Globus pallidus (tissue), 1 donor: ENCODE results near the gene ZFYVE9.

Experiments
- DNase-seq: peaks from one replicate; pipeline ENCODE4 v3.0.0-alpha.2; 2015; ENCODE audit warnings: low spot score

ZFYVE9 gene

DNA sequence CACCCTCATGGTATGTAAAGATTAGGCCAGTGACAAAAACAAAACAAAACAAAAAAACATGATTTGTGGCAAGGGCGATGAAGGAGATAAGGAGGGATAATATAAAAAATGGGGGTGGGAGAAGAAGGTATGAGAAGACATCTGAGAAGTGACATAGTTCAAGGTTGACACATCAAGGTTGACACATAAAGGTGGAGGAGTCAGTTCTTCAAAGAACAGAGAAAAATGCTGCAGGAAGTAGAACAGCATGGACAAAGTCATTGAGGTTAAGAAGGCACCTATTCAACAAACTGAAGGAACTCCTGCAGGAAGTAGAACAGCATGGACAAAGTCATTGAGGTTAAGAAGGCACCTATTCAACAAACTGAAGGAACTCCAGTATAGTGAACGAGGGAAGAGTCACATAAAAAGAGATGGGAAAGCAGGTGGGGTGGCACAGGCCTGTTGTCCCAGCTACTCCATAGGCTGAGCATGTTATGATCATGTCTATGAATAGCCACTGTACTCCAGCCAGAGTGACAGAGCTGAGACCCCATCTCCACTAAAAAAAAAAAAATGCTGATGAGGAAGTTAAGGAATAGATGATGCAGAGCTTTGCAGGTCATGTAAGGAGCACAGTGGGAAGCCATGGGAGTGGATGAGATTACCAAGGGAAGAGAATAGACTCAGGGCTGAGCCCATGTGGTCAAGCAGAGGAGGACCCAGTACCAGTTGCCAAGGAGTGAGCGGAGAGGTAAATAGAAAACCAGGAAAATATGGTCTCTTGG is 101.5 kb downstream of the ZFYVE9 start:
- no peak for DNase-seq

DNA sequence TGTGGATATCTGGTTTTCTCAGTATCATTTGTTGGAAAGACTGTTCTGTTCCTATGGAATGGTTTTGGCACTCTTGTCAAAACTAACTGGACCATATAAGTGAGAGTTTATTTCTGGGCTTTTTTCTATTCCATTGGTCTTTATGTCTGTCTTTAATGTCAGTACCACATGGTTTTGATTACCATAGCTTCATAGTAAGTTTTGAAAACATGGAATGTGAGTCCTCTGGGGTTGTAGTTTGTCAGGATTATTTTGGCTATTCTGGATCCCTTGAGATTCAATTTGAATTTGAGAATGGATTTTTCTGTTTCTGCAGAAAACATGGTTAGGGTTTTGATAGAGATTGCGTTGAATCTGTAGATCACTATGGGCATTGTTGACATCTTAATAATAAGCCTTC is 107.9 kb downstream of the ZFYVE9 start:
- DNase-seq = no peak

DNA sequence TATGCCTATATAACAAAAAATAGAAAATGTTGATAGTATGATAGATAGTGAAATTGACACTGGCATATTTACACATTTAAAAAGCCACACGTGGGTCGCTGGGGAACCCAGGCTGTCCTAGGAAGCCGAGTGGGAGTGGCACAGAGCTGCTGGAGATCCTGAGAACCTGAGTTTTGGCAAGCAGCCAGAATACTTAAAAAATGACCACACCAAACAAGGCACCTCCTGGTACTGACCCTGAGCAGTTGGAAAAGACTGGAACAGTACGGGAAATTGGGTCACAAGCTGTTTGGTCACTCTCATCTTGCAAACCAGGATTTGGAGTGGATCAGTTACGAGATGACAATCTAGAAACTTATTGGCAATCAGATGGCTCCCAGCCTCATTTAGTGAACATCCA is 111.5 kb downstream of the ZFYVE9 start:
- no peak for DNase-seq

DNA sequence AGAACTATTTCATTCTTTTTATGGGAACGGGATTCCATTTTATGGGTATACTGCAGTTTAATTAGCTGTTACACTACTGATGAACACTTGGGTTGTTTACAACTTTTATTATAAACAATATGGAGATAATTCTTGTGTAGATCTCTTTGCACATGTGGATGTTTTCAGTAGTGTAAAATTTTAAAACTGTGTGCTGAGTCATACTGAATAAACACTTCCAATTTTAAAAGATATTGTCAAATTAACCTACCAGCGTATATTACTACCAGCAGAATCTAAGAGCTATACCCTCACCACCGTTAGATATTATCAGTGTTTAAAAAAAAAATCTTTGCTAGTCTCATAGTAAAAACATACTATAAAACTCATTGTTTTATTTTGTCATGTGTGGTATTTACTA is 118.0 kb downstream of the ZFYVE9 start:
- no peak for DNase-seq

DNA sequence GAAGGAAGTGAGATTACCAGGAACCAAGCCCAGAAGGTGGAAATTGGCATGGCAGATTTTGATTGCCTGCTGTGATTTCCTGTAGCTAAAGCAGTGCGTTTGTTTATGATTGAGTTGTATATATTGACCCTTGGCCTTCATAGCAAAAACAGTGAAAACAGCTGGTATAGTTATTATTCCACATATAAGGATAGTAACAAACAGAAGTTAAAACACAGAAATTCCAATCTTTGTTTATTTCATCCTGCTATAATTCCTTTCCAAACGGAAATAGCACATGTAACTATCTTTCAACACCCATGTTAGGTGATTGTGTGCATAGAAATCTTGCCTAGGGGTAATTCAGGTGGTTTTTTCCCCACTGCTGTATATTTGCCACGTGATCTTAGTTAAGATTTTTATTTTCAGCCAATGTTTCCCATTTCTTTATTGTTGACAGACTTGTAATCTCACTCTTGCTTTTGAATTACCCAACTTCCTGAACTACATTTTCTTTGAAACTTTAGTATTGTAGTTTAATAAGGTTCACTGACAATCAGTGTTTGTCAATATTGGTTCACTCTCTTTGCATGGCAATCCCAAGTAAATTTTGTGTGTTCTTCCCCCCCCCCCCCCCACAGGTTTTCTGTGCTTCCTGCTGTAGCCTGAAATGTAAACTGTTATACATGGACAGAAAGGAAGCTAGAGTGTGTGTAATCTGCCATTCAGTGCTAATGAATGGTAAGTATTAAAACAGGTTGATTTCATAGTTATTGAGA is 121.4 kb downstream of the ZFYVE9 start:
- DNase-seq = no peak

DNA sequence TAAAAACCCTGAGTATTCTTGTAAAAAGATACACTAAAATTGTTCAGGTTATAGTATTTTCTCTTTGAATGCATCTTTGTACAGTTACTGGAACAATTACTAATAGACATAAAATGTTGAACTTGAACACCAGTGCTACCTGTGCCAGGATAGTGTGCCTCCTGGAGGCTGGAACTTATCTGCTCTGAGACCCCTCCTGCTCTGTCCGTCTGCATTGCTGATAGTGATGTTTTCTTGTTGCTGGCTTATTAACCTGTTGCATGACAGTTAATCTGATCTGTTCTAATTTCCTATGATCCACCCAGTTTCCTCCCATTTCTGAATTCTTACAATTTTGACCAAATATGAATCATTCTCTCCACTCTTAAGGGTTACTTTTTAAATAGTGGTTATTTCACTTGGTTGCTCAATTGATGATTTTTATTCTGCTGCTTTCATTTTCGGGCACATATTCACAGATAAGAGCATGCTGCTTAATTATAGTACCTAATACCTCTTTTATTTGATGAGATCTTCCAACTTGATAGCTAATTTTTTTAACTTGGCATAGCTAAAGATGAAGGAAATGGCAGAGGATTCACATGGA is 122.7 kb downstream of the ZFYVE9 start:
- no peak for DNase-seq

DNA sequence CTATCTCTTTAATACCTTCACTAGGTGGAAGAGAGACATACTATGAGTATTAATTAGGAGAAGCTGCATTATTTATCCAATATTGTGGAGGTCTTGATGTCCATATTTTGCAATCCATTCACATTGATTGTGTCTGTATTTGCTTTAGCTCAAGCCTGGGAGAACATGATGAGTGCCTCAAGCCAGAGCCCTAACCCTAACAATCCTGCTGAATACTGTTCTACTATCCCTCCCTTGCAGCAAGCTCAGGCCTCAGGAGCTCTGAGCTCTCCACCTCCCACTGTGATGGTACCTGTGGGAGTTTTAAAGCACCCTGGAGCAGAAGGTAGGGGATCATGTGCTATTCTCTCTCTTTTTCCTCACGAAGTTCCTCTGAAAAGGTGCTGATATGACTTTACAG is 124.6 kb downstream of the ZFYVE9 start:
- no peak for DNase-seq

DNA sequence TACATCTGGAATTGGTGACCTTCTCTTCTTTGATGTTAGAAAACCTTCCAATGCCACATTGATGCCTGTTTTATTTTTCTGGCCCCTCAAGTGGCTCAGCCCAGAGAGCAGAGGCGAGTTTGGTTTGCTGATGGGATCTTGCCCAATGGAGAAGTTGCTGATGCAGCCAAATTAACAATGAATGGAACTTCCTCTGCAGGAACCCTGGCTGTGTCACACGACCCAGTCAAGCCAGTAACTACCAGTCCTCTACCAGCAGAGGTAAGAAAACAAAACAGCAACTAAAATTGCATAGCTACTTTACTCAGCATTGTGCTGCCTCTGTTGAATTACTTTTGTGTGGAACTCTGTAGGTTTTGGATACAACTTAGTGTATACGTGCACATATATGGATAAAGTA is 126.5 kb downstream of the ZFYVE9 start:
- DNase-seq = peak; percentile 0

DNA sequence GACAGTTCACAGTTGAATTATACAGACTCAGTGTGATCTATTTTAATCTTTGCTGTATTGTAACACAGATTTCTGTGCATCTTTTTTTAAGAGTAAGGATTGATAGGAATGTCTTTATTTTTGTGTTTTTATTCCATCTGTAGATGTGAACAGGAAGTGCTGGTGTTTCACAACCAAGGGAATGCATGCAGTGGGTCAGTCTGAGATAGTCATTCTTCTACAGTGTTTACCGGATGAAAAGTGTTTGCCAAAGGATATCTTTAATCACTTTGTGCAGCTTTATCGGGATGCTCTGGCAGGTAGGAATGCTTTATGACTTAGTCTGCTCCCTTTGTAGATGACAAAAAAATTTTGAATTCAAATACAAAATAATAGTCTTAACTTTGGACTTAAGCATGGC is 139.6 kb downstream of the ZFYVE9 start:
- no peak for DNase-seq

DNA sequence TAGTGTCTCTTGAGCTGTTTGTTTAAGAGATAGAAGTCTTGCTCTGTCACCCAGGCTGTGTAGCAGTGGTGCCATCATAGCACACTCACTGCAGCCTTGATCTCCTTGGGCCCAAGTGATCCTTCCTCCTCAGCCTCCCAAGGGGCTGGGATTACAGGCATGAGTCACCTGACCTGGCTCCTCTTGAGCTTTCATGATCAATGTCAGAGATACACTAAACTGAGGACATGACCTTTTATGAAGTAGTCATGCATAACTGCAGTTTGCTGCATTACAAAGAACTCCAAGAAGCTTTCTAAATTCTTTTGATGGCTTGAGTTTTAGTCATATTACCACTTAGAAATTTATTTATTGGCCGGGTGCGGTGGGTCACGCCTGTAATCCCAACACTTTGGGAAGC is 146.4 kb downstream of the ZFYVE9 start:
- no peak for DNase-seq

DNA sequence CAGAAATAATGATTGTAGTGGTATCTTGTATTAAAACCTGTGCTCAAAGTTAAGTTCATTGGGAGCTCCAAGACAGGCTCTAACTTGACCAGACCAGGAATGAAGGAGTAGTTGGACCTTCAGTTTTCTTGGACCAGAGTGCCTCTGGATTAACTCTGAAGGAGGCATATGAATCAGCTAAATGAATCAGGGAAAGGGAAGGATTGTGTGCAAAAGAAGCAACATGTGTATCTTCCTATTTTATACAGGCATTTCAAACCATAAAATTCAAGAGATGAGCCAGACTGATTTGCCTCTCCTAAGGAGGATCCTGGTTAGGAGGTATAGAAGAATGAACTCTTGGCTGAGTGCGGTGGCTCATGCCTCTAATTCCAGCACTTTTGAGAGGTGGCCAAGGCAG is 152.7 kb downstream of the ZFYVE9 start:
- DNase-seq = no peak

DNA sequence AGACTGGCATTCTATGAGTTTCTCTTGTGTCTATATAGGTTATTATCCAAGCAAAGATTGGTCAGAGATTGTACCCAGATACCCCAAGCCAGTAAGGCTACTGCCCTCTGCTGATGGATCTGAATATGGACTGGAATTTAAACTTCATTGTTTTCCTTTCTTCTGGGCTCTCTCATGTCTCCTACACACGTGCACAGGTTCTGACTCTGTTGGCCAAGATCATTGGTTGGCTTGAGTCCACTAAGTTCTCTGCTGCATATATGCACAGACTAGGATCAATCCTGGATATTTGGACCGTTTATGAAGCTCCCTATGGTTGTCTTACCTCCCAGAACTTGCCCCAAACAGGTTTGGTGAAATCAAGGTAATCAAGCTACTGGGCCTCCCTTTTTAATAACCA is 154.5 kb downstream of the ZFYVE9 start:
- DNase-seq = peak; percentile 27

DNA sequence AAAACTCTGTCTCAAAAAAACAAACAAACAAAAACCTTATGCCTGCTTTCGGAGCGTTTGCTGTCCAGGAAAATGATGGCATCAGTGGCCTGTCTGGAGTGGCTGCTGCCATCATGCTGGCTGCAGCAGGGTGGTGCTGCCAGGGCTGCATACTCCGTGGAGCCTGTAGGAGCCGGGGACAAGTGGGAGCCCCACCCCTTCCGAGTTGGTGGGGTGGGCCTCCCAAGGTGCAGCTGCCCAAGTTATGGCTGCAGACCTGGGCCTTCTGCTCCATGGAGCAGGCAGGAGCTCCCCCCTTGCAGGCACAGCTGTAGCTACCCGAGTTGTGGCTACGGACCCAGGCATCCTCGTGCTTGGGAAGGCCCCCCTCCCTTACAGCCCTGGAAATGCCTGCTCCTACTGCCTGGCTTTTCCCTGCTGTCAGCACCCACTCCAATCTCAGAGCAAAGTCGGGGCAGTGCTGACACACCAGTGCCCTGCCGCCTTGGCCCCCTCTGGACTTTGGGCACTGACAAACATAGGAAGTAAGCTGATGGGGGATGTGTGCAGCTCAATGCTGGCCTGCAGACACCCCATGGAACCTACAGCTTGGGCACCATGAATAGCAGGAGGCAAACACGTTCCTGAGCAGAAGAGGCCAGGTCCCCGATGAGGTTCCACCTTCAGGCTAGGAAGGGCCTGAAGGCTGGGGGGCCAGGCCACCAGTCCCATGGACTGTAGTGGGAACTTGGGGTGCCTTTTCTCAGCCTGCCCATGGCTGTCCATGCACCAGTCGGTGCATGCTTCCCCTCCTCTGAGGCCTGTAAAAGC is 163.7 kb downstream of the ZFYVE9 start:
- DNase-seq = no peak

DNA sequence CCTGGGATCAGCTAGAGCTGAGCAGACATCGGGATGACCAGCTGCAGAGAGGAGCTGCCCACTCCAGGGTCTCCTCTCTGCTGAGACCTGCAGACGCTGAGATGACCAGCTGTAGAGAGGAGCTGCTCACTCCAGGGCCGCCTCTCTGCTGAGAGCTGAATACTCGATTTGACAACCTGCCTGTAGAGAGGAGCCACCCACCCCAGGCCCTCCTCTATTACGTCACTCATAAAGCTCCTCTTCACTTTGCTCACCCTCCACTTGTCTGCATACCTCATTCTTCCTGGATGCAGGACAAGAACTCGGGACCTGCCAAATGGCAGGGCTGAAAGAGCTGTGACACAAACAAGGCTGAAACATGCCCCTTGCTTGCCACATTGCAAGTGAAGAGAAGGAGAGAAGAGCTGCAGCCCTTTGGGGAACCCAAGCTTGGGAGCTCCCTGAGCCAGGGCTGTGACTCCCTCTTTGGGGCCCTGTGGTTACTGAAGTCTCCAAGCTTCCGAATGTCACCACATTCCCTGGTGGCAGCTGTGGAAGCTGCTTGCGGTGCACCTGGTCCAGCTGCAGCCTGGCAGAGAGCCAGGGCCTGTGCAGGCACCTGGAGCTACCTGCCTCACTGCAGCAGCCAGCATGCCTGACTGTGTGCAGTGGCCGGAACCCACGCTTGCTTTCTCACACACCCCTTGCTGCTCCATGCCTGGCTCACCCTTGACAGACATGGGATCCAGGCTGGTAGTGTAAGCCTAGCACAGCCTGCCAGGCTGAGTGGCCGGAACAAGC is 164.5 kb downstream of the ZFYVE9 start:
- DNase-seq = no peak

DNA sequence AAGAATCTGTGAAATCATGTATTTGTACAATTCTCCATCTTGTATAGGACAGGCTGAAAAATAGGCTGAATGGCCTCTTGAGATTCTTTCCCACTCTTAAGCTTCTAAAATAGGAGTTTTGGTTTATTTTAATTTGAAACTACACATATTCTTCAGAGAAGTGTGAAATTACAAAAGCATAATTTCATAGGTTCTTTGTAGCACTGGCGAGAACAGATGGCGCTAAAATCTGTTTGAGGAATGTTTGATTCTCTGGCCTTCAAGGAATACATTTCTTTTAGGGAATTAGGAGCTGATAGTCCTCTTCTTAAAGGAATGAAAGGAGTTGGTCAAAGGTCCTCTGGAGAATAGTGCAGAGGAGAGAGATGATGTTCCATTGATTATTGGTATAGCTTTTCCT is 179.2 kb downstream of the ZFYVE9 start:
- DNase-seq = no peak

DNA sequence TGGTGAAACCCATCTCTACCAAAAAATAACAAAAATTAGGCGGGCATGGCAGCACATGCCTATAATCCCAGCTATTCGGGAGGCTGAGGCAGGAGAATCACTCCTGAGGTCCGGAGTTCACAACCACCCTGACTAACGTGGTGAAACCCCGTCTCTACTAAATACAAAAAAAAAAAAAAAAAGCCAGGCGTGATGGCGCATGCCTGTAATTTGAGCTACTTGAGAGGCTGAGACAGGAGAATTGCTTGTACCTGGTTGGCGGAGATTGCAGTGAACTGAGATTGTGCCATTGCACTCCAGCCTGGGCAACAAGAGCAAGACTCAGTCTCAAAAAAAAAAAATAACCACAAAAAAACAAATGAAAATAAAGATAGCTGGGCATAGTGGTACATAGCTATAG is 181.8 kb downstream of the ZFYVE9 start:
- DNase-seq = no peak

DNA sequence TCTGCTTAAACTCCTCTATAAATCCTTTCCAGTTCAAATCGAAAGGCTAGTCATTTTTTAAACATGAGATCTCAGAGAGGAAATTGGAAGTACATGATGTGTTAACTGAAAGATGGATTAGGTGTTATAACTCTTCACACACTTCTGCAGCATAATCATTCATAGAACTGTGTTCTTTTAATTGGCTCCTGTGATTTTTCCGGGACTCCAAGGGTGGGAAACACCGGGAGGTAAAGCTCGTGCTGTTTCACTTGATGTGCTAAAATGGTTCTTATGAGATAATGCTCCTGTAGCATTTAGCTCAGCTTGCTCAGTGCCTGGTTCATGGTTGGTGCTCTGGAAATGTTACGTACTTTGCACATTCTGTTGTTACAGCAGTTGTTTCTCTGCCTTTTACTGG is 183.9 kb downstream of the ZFYVE9 start:
- no peak for DNase-seq

DNA sequence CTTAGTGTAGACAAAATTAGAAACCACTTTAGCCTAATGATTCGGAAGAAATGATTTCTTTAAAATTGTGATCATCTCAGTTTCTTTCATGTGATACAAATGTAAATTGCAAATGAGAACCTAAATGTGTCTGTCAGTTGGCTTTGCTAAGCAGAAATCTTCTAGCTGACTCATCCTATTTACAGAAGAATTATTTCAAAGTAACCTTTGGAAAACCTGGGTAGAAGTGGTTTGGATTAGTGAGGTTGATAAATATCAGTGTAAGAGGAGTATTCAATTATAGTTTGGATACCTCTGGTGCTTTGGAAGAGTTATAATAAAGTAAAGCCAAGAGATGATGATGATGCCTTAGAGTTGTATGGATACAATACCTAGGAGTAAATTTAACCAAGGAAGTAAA is 186.7 kb downstream of the ZFYVE9 start:
- no peak for DNase-seq

DNA sequence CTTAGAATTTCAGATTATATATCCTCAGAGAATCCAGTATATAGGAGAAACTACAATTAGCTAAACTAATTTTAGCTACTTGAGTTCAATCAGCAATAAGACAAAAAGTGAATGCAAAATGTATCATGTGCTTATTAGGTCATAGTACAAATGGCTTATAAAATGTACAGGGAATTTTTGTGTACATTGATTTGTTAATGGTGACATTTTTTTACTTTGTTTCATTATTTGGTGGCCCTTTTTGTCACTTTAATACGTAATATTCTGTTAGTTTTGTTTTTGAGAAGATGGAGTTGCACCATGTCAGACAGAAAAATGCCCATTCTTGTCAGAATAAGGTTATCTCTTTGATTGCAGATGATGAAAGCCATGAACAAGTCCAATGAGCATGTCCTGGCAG is 190.5 kb downstream of the ZFYVE9 start:
- DNase-seq = no peak

DNA sequence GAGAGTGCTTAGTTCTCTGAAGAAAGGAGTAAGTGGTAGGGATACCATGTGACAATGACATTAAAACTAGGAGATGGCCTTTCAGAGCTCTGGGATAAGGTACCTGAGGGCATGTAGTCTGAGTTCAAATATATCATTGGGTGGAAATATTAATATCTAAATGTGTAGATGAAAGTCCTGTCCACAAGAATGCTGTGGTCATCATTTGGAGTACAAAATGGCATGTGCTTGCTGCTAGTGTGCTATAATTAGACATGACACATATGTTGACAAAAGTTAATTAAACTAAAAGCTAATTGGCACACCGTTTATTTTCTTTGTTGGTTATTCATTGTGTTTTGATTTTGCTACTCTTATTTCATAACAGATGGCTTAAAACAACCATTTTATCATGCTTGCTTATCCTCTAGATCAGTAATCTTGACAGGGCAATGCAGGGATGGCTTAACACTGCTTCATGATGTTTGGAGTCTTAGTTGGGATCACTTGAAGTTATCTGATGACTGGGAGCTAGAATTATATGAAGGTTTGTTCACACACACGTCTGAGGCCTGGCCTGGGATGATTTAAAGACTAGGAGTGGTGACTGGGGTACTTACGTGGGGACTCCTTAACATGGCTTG is 193.1 kb downstream of the ZFYVE9 start:
- DNase-seq = no peak

DNA sequence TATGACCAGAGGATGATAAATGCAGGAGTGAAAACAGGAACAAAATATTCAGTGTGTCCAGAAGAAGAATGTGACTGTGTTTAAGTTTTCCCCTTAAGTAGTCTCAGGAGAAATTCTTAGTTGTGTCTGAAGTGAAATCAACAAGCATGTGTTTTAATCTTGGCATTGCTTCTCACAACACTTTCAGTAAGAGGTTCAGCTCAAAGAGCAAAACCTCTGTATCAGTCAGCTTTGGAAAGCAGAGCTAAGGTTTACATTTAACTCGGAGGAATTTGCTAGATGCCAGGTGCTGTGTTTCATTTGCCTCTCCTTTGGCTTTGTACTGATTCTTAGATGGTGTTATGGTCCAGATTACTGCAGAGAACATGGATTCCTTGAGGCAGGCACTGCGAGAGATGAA is 195.6 kb downstream of the ZFYVE9 start:
- DNase-seq = no peak
